GM12801 (cell line): Measurements from ENCODE around the gene RIPOR3.

Experiments used
- TF ChIP-seq, protein P1 (sequence below): IDR thresholded peaks from one replicate; pipeline ENCODE4 v1.5.1; 2011; ENCODE audit warnings: control low read depth; ENCODE audit not compliant: insufficient read length; ENCODE audit errors: extremely low read depth

The RIPOR3 gene

DNA sequence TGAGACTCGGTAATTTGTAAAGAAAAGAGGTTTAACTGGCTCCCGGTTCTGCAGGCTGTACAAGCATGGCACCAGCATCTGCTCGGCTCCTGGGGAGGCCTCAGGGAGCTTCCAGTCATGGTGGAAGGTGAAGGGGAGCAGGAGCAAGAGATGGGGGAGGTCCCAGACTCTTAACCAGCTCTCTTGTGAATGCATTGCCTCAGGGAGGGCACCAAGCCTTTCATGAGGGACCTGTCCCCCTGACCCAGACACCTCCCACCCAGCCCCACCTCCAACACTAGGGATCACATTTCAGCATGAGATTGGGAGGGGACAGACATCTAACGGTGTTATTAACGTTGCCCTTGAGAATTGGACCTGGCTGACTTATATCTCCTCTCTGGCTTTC is 112.6 kb downstream of the RIPOR3 start:
- TF ChIP-seq, protein P1, sequence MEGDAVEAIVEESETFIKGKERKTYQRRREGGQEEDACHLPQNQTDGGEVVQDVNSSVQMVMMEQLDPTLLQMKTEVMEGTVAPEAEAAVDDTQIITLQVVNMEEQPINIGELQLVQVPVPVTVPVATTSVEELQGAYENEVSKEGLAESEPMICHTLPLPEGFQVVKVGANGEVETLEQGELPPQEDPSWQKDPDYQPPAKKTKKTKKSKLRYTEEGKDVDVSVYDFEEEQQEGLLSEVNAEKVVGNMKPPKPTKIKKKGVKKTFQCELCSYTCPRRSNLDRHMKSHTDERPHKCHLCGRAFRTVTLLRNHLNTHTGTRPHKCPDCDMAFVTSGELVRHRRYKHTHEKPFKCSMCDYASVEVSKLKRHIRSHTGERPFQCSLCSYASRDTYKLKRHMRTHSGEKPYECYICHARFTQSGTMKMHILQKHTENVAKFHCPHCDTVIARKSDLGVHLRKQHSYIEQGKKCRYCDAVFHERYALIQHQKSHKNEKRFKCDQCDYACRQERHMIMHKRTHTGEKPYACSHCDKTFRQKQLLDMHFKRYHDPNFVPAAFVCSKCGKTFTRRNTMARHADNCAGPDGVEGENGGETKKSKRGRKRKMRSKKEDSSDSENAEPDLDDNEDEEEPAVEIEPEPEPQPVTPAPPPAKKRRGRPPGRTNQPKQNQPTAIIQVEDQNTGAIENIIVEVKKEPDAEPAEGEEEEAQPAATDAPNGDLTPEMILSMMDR: no peak

DNA sequence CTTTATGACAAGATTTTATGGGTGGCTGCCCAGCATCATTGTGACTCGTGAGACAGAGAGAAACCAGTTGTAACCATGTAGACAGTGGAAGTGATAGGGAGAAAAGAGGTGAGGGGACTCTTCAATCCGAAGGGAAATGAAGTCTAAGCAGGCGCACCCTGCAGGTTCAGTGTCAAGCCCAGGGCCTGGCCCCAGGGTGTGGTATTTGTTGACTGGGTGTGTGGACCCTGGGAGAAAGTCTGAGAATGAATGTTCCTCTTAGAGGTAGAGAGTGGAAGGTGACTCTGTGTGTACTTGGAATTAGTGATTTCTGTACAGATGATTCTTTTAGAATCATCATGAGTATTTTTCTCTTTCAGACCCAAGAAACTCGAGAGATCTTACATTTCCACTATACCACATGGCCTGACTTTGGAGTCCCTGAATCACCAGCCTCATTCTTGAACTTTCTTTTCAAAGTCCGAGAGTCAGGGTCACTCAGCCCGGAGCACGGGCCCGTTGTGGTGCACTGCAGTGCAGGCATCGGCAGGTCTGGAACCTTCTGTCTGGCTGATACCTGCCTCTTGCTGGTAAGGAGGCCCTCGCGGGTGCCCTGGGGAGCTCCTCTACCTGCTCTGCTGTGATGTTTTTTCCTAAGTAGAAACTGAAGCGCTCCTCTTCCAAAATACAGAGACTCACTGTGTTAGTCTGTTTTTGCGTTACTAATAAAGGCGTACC is 113.1 kb downstream of the RIPOR3 start:
- TF ChIP-seq, protein P1: no peak

DNA sequence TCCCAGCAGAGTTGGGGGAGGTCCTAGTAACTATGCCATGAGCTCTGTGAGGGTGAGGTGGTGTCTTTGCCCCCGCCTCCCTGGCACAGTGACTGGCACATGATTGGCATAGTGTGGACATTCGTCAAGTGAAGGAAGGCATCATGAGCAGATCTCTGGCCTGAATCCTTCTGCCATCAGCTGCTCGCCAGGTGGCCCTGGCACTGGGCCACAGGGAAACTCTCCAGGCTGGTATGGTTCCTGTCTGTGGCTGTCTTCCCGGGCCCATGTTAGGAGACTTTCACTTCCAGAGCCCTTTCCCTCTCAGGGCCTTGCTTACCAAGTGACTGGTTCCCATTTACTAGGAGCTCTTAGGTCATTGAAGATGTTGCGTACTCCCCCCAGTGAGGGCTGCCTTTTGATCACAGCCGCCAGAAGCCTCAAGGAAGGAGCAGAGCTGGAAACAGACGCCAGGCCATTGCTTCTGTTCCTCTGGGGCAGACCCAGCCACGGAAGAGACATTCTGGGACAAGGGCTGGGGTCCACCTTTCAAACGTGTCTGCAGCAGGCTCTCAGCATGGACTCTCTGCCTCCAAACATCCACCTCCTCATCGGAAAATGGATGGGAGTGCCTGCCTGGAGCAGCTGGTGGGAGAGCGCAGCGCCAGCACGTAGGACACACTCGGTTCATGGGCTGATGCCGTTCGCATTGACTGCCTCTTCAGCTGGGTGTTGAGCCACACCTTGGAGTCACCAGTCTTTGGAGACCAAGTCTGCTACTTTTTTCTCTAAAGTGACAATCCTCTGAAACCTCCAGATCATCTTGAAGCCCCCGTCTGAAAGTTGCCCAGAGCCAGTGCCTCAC is 113.9 kb downstream of the RIPOR3 start:
- TF ChIP-seq, protein P1: no peak

DNA sequence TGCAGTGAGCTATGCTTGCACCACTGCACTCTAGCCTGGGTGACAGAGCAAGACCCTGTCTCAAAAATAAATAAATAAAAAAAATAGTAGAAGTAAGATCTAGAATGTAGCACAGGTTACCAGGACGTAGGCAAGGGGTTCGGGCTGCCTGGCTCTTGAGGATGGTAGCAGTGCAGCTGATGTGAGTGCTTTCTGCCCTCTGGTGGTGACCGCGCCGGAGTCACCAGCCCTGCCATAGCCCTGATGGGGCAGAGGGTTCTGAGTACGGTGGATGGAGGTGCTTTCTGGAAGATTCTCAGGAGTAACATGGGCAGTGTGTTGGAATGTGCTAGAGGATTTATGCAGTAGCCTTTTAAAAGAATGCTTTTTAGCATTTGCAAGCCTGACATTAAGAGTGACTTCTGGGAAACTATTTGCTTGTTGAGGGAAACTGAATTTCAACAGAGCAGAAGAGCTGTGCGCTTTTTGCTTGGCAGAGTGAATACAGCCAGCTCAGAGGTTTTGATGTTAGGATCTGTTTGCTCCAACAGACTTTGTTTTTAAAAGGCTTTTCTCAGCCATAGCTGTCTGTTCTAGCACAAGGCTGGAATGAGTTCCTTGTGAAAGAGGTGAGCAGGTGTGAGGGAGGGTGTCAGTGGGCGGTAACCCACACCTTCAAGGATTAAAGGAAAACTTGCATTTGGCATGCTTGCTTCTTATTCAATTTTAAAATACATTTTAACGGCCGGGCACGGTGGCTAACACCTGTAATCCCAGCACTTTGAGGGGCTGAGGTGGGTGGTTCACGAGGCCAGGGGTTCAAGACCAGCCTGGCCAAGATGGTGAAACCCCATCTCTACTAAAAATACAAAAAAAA is 115.2 kb downstream of the RIPOR3 start:
- TF ChIP-seq, protein P1: no peak

DNA sequence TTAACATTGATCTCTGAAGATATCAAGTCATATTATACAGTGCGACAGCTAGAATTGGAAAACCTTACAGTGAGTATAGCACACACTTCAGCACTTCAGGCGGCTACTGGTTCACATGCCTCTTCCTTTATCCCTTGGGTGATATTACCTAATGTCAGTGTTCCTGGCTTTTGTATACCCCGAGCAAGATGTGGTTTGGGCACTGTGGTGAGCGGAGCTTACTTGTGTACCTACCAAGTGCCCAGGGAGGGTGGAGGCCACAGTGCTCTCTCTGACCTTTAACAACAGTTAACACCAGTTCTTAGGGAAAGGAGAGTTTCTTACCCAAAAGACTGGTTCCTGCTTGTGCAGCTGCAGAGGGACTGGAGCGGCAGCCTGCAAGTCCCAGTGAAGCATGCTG is 116.8 kb downstream of the RIPOR3 start:
- TF ChIP-seq, protein P1: no peak

DNA sequence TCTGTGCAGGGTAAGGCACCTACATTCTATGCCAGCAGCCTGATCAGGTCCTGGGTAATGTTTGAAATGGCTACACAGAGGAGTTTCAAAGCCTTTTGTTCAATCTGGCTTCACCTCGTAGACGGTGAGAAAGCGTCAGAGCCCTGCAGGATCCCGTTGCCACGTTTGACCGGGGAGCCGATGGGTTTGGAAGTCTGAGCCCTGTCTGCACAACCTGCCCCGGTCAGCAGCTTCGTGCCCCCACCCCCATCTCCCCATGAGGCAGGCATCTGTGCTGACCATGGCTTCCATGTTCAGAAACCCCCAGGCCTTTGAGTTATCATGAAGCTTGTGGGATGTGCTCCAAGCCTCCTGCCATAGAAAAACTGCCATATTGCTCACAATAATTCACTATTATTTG is 117.2 kb downstream of the RIPOR3 start:
- TF ChIP-seq, protein P1: no peak
